B cell (primary cell): ENCODE results near the gene CADM1. TPM values are rescaled to one million over a fixed set of nuclear protein-coding genes. Genes with fewer than 3 reads are reported as not detected.

Source experiments
- ATAC-seq: fragments of 200-7000 bp; cut with Tn5 transposase; one replicate; pipeline ENCODE4 v1.10.0; 2021; ENCODE audit warnings: low read depth, mild to moderate bottlenecking, moderate number of reproducible peaks, moderate library complexity
- CTCF ChIA-PET: fragments of 350-600 bp; sonication (Branson Sonifier 250); formaldehyde crosslinking; loops from one replicate; lab custom pipeline; 2021; ENCODE audit warnings: antibody characterized with exemption, inconsistent platforms; lab: Charles Lee
- POLR2A ChIA-PET: fragments of 350-600 bp; sonication (Branson Sonifier 250); formaldehyde crosslinking; loops from one replicate; lab custom pipeline; 2021; ENCODE audit warnings: antibody characterized with exemption; lab: Charles Lee
- DNase-seq: peaks from one replicate; pipeline ENCODE4 v3.0.0; 2013
- H2AFZ ChIP-seq: 2 replicates; pipeline ENCODE4 v1.6.1; 2012; ENCODE audit warnings: mild to moderate bottlenecking, low read depth, low read length; ENCODE audit not compliant: insufficient read depth, poor library complexity, severe bottlenecking
- H3K27ac ChIP-seq, 2 donors: 1 replicate in 1 of 2; 2 replicates in 1 of 2; pipeline ENCODE4 v1.5.1; 2012 to 2013; ENCODE audit warnings: low read length in 2 of 2, mild to moderate bottlenecking in 2 of 2, moderate library complexity in 1 of 2
- H3K27me3 ChIP-seq, 4 experiments: fragments of 200-600 bp in 1 of 4; sonication (generic) in 1 of 4; replicated peaks in 1 of 4; 1 replicate in 2 of 4; 2 replicates in 2 of 4; pipeline versions ENCODE4 v1.6.1 to v1.7.0; 2013 to 2016; ENCODE audit warnings: low read length in 3 of 4, mild to moderate bottlenecking in 2 of 4, mixed read lengths in 1 of 4, moderate library complexity in 1 of 4; ENCODE audit not compliant: insufficient read depth in 4 of 4, control insufficient read depth in 3 of 4; ENCODE audit errors: control extremely low read depth in 1 of 4
- H3K36me3 ChIP-seq, 2 experiments: replicated peaks in 1 of 2; 1 replicate in 1 of 2; 2 replicates in 1 of 2; pipeline versions ENCODE4 v1.6.1 to v1.7.1; 2013; ENCODE audit warnings: low read length in 1 of 2; ENCODE audit not compliant: insufficient read depth in 2 of 2, control insufficient read depth in 1 of 2; ENCODE audit errors: control extremely low read depth in 1 of 2, extremely low read depth in 1 of 2
- H3K4me1 ChIP-seq, 2 donors: fragments of 200-600 bp in 1 of 2; sonication (generic) in 1 of 2; 1 replicate in 1 of 2; 2 replicates in 1 of 2; pipeline versions ENCODE4 v1.5.1 to v1.6.1; 2013 to 2017; ENCODE audit warnings: low read length in 2 of 2; ENCODE audit not compliant: control insufficient read depth in 2 of 2, insufficient read depth in 2 of 2
- H3K4me2 ChIP-seq: replicated peaks from 2 replicates; pipeline ENCODE3; 2012; ENCODE audit warnings: mild to moderate bottlenecking, low read depth, low read length; ENCODE audit not compliant: poor library complexity, severe bottlenecking
- H3K4me3 ChIP-seq, 5 experiments: fragments of 200-600 bp in 1 of 5; sonication (generic) in 1 of 5; 1 replicate in 3 of 5; 2 replicates in 2 of 5; pipeline versions ENCODE4 v1.5.1 to v1.7.0; 2011 to 2016; ENCODE audit warnings: low read length in 4 of 5, mild to moderate bottlenecking in 4 of 5, low read depth in 2 of 5, control low read depth in 1 of 5, moderate library complexity in 1 of 5; ENCODE audit not compliant: insufficient read depth in 1 of 5; ENCODE audit errors: control extremely low read depth in 1 of 5, extremely low read depth in 1 of 5
- H3K79me2 ChIP-seq: fragments of 200-600 bp; sonication (generic); one replicate; pipeline ENCODE4 v1.6.0; 2016; ENCODE audit warnings: low read length; ENCODE audit not compliant: control insufficient read depth, insufficient read depth
- H3K9ac ChIP-seq: fragments of 200-600 bp; sonication (generic); 2 replicates; pipeline ENCODE4 v1.6.1; 2017; ENCODE audit warnings: mild to moderate bottlenecking, low read length, moderate library complexity
- H3K9me3 ChIP-seq, 3 donors: one replicate each; pipeline versions ENCODE4 v1.6.1 to v1.7.1; 2013; ENCODE audit warnings: low read length in 2 of 3; ENCODE audit not compliant: control insufficient read depth in 2 of 3, insufficient read depth in 1 of 3; ENCODE audit errors: control extremely low read depth in 1 of 3
- H4K20me1 ChIP-seq: 2 replicates; pipeline ENCODE4 v1.6.0; 2012; ENCODE audit warnings: mild to moderate bottlenecking, low read length; ENCODE audit not compliant: insufficient read depth, control insufficient read depth, poor library complexity, severe bottlenecking
- H3K27ac Mint-ChIP-seq: one replicate; pipeline ENCODE4 v1.8.0; 2021; ENCODE audit warnings: mixed read lengths
- H3K27me3 Mint-ChIP-seq: one replicate; pipeline ENCODE4 v1.8.0; 2021; ENCODE audit warnings: mixed read lengths
- H3K4me1 Mint-ChIP-seq: one replicate; pipeline ENCODE4 v1.8.0; 2021; ENCODE audit warnings: mixed read lengths
- H3K4me3 Mint-ChIP-seq: one replicate; pipeline ENCODE4 v1.8.0; 2021; ENCODE audit warnings: mixed read lengths
- H3K9me3 Mint-ChIP-seq: one replicate; pipeline ENCODE4 v1.8.0; 2022; ENCODE audit warnings: mixed read lengths; ENCODE audit not compliant: insufficient read depth
- CTCF ChIP-seq: fragments of 200-600 bp; IDR thresholded peaks from one replicate; pipeline ENCODE4 v1.8.0; 2022; ENCODE audit warnings: antibody characterized with exemption, mild to moderate bottlenecking
- EZH2 ChIP-seq: IDR thresholded peaks from 2 replicates; pipeline ENCODE4 v1.6.1; 2012; ENCODE audit warnings: borderline replicate concordance, low read depth, mild to moderate bottlenecking, moderate library complexity, low read length; ENCODE audit not compliant: insufficient read depth, poor library complexity, severe bottlenecking
- whole genome bisulfite sequencing: methylation state at CpG from one replicate; pipeline ENCODE4 v1.1.5; 2013; ENCODE audit warnings: missing lambda C conversion rate; ENCODE audit not compliant: insufficient coverage; 5-methylcytosine and 5-hydroxymethylcytosine counted together
- intact Hi-C: fragments of 100-400 bp; cut with micrococcal nuclease; formaldehyde crosslinking; loops from one replicate; pipeline ENCODE4 v1.10.0; 2022
- polyA plus RNA-seq: library from polyadenylated mRNA; depleted of rRNA; stranded (reverse); fragments of >200 nt; gene quantifications from 2 replicates; pipeline ENCODE4 v1.2.3, GENCODE V29; 2012
- total RNA-seq, 2 donors: library from RNA; stranded (reverse); fragments of 120-200 nt in 1 of 2; gene quantifications; 1 replicate in 1 of 2; 2 replicates in 1 of 2; pipeline versions ENCODE4 v1.2.3 to v1.2.4, GENCODE V29; 2013 to 2022

Gene CADM1
- total and polyA plus RNA-seq, 2 donors (not counting 1 experiment from before 2014, with no cell fraction given) = 0.43 to 0.49 TPM

GRCh38 chr11:115322553-115323203 lies 181.5 kb downstream of the CADM1 start:
- intact Hi-C loops = loop anchor here (5.0 kb wide), 1 partner anchor 955 kb away; no protein-coding TSS in a partner anchor
- Histone ChIP-seq H3K4me1 (peaks cover 0 to 3% of the 10 kb centered on the region in 2 donors), H3K9me3 (no peaks in the 10 kb centered on the region), H4K20me1 (no peaks in the 10 kb centered on the region), H3K4me2 (no peak overlapping the region), H3K27me3 (no peaks in the 10 kb centered on the region), H3K4me3 (no peak overlapping the region), H3K27ac (no peak overlapping the region), H3K79me2 (no peaks in the 10 kb centered on the region), H3K36me3 (no peaks in the 10 kb centered on the region), H3K9ac (no peak overlapping the region), H2AFZ (no peak overlapping the region)
- Mint-ChIP-seq H3K4me3 (no peak overlapping the region), H3K27me3 (peaks cover 3% of the 10 kb centered on the region), H3K9me3 (no peaks in the 10 kb centered on the region), H3K4me1 (no peaks in the 10 kb centered on the region), H3K27ac (no peak overlapping the region)
- no peak for DNase-seq
- ChIA-PET POLR2A (no interaction called here), CTCF (interaction anchor here (1.0 kb wide), 1 partner anchor 10 kb away, joined by 4 read pairs; no protein-coding TSS in a partner anchor)
- 100% methylated on average over 1 of the region's 4 CpGs for WGBS
- no peak for ATAC-seq
- no peak for TF ChIP-seq CTCF
- no peak for TF ChIP-seq EZH2

GRCh38 chr11:115321605-115322289 lies 182.5 kb downstream of the CADM1 start:
- Histone ChIP-seq H2AFZ (no peak overlapping the region), H3K4me1 (peaks cover 0 to 3% of the 10 kb centered on the region in 2 donors), H3K79me2 (no peaks in the 10 kb centered on the region), H3K27ac (no peak overlapping the region), H4K20me1 (no peaks in the 10 kb centered on the region), H3K27me3 (no peaks in the 10 kb centered on the region), H3K4me2 (no peak overlapping the region), H3K9ac (no peak overlapping the region), H3K4me3 (no peak overlapping the region), H3K36me3 (no peaks in the 10 kb centered on the region), H3K9me3 (no peaks in the 10 kb centered on the region)
- ATAC-seq (no peak), DNase-seq (no peak)
- no peaks in the 10 kb centered on the region for H3K9me3 Mint-ChIP-seq
- ChIA-PET CTCF (interaction anchor here (1.0 kb wide), 1 partner anchor 11 kb away, joined by 4 read pairs; no protein-coding TSS in a partner anchor), POLR2A (no interaction called here)
- H3K27me3 Mint-ChIP-seq = peaks cover 3% of the 10 kb centered on the region
- no peaks in the 10 kb centered on the region for H3K4me1 Mint-ChIP-seq
- no peak overlapping the region for H3K4me3 Mint-ChIP-seq
- intact Hi-C loops = loop anchor here (5.0 kb wide), 1 partner anchor 956 kb away; no protein-coding TSS in a partner anchor
- TF ChIP-seq EZH2 (no peak), CTCF (no peak)
- WGBS = 87% methylated on average over 4 of the region's 6 CpGs
- no peak overlapping the region for H3K27ac Mint-ChIP-seq
